Activated naive CD8-positive, alpha-beta T cell (primary cell): ENCODE measurements around the gene PLXNA4.

Experiments used
- H3K27ac Mint-ChIP-seq: one replicate; pipeline ENCODE4 v1.8.0; 2021; ENCODE audit warnings: mixed read lengths
- H3K27me3 Mint-ChIP-seq: one replicate; pipeline ENCODE4 v1.8.0; 2021; ENCODE audit warnings: mixed read lengths
- H3K36me3 Mint-ChIP-seq: one replicate; pipeline ENCODE4 v1.8.0; 2021; ENCODE audit warnings: mixed read lengths
- H3K4me1 Mint-ChIP-seq: one replicate; pipeline ENCODE4 v1.8.0; 2021; ENCODE audit warnings: low read depth, mixed read lengths
- H3K4me3 Mint-ChIP-seq: one replicate; pipeline ENCODE4 v1.8.0; 2021; ENCODE audit warnings: mild to moderate bottlenecking, mixed read lengths
- H3K9me3 Mint-ChIP-seq: one replicate; pipeline ENCODE4 v1.8.0; 2021; ENCODE audit warnings: low read depth, mixed read lengths

The PLXNA4 gene

GRCh38 chr7:132100483-132100882 lies 475.8 kb downstream of the PLXNA4 start:
- Mint-ChIP-seq H3K27me3 (peaks cover 2% of the 10 kb centered on the region), H3K4me3 (no peak overlapping the region)

GRCh38 chr7:132099163-132099562 lies 477.1 kb downstream of the PLXNA4 start:
- Mint-ChIP-seq H3K27ac (no peak overlapping the region), H3K36me3 (no peaks in the 10 kb centered on the region), H3K9me3 (no peaks in the 10 kb centered on the region), H3K4me3 (no peak overlapping the region), H3K4me1 (no peaks in the 10 kb centered on the region), H3K27me3 (peaks cover 2% of the 10 kb centered on the region)

More at GRCh38 chr7:132100483-132100882, 475.8 kb downstream of the PLXNA4 start:
- Mint-ChIP-seq H3K9me3 (no peaks in the 10 kb centered on the region), H3K4me1 (no peaks in the 10 kb centered on the region), H3K27ac (no peak overlapping the region), H3K36me3 (no peaks in the 10 kb centered on the region)

GRCh38 chr7:132098327-132098726 lies 477.9 kb downstream of the PLXNA4 start:
- Mint-ChIP-seq H3K4me1 (no peaks in the 10 kb centered on the region), H3K4me3 (no peak overlapping the region), H3K9me3 (no peaks in the 10 kb centered on the region), H3K27ac (no peak overlapping the region), H3K36me3 (no peaks in the 10 kb centered on the region), H3K27me3 (peaks cover 2% of the 10 kb centered on the region)

GRCh38 chr7:132097550-132098134 lies 478.6 kb downstream of the PLXNA4 start:
- H3K27ac Mint-ChIP-seq, result no peak overlapping the region
- peaks cover 2% of the 10 kb centered on the region for H3K27me3 Mint-ChIP-seq
- H3K4me1 Mint-ChIP-seq, result no peaks in the 10 kb centered on the region
- H3K36me3 Mint-ChIP-seq, result no peaks in the 10 kb centered on the region
- no peaks in the 10 kb centered on the region for H3K9me3 Mint-ChIP-seq
- H3K4me3 Mint-ChIP-seq, result no peak overlapping the region

- Mint-ChIP-seq H3K4me1 (no peaks in the 10 kb centered on the region), H3K4me3 (no peak overlapping the region), H3K27ac (no peak overlapping the region), H3K9me3 (no peaks in the 10 kb centered on the region), H3K27me3 (peaks cover 3% of the 10 kb centered on the region), H3K36me3 (no peaks in the 10 kb centered on the region)
Observed at GRCh38 chr7:132095111-132095765, 481.0 kb downstream of the PLXNA4 start.

- Mint-ChIP-seq H3K4me1 (no peaks in the 10 kb centered on the region), H3K27ac (no peak overlapping the region), H3K4me3 (no peak overlapping the region), H3K36me3 (no peaks in the 10 kb centered on the region), H3K27me3 (peaks cover 3% of the 10 kb centered on the region), H3K9me3 (no peaks in the 10 kb centered on the region)
Observed at GRCh38 chr7:132092106-132092505, 484.2 kb downstream of the PLXNA4 start.

- Mint-ChIP-seq H3K4me3 (no peak overlapping the region), H3K27ac (no peak overlapping the region), H3K9me3 (no peaks in the 10 kb centered on the region), H3K27me3 (peaks cover 3% of the 10 kb centered on the region), H3K4me1 (no peaks in the 10 kb centered on the region), H3K36me3 (no peaks in the 10 kb centered on the region)
Observed at GRCh38 chr7:132091706-132092105, 484.6 kb downstream of the PLXNA4 start.

GRCh38 chr7:132090444-132090843 lies 485.8 kb downstream of the PLXNA4 start:
- no peaks in the 10 kb centered on the region for H3K9me3 Mint-ChIP-seq
- no peak overlapping the region for H3K27ac Mint-ChIP-seq
- H3K27me3 Mint-ChIP-seq, result peaks cover 1% of the 10 kb centered on the region
- no peaks in the 10 kb centered on the region for H3K4me1 Mint-ChIP-seq
- H3K36me3 Mint-ChIP-seq, result no peaks in the 10 kb centered on the region
- H3K4me3 Mint-ChIP-seq, result no peak overlapping the region

- no peaks in the 10 kb centered on the region for H3K36me3 Mint-ChIP-seq
- peaks cover 1% of the 10 kb centered on the region for H3K27me3 Mint-ChIP-seq
- H3K9me3 Mint-ChIP-seq, result no peaks in the 10 kb centered on the region
- H3K4me1 Mint-ChIP-seq, result no peaks in the 10 kb centered on the region
- H3K4me3 Mint-ChIP-seq, result no peak overlapping the region
- no peak overlapping the region for H3K27ac Mint-ChIP-seq
Observed at GRCh38 chr7:132089356-132089755, 486.9 kb downstream of the PLXNA4 start.

GRCh38 chr7:132087421-132087820 lies 488.8 kb downstream of the PLXNA4 start:
- H3K9me3 Mint-ChIP-seq, result no peaks in the 10 kb centered on the region
- no peak overlapping the region for H3K4me3 Mint-ChIP-seq
- H3K4me1 Mint-ChIP-seq, result no peaks in the 10 kb centered on the region
- no peaks in the 10 kb centered on the region for H3K36me3 Mint-ChIP-seq
- no peak overlapping the region for H3K27ac Mint-ChIP-seq
- H3K27me3 Mint-ChIP-seq, result peaks cover 9% of the 10 kb centered on the region

- Mint-ChIP-seq H3K27me3 (peaks cover 9% of the 10 kb centered on the region), H3K36me3 (no peaks in the 10 kb centered on the region), H3K9me3 (no peaks in the 10 kb centered on the region), H3K4me3 (no peak overlapping the region), H3K4me1 (no peaks in the 10 kb centered on the region), H3K27ac (no peak overlapping the region)
Observed at GRCh38 chr7:132084776-132085388, 491.4 kb downstream of the PLXNA4 start.

- H3K4me3 Mint-ChIP-seq, result no peak overlapping the region
- H3K27me3 Mint-ChIP-seq, result peaks cover 13% of the 10 kb centered on the region
- H3K9me3 Mint-ChIP-seq, result no peaks in the 10 kb centered on the region
- H3K36me3 Mint-ChIP-seq, result no peaks in the 10 kb centered on the region
- no peak overlapping the region for H3K27ac Mint-ChIP-seq
- no peaks in the 10 kb centered on the region for H3K4me1 Mint-ChIP-seq
Observed at GRCh38 chr7:132083537-132084123, 492.6 kb downstream of the PLXNA4 start.

- no peaks in the 10 kb centered on the region for H3K36me3 Mint-ChIP-seq
- H3K4me1 Mint-ChIP-seq, result no peaks in the 10 kb centered on the region
- no peaks in the 10 kb centered on the region for H3K9me3 Mint-ChIP-seq
- H3K27ac Mint-ChIP-seq, result no peak overlapping the region
- peaks cover 13% of the 10 kb centered on the region for H3K27me3 Mint-ChIP-seq
- H3K4me3 Mint-ChIP-seq, result no peak overlapping the region
Observed at GRCh38 chr7:132083126-132083525, 493.1 kb downstream of the PLXNA4 start.

- no peaks in the 10 kb centered on the region for H3K4me1 Mint-ChIP-seq
- H3K4me3 Mint-ChIP-seq, result no peak overlapping the region
- H3K27me3 Mint-ChIP-seq, result peaks cover 13% of the 10 kb centered on the region
- H3K9me3 Mint-ChIP-seq, result no peaks in the 10 kb centered on the region
- H3K27ac Mint-ChIP-seq, result no peak overlapping the region
- H3K36me3 Mint-ChIP-seq, result no peaks in the 10 kb centered on the region
Observed at GRCh38 chr7:132082394-132082793, 493.9 kb downstream of the PLXNA4 start.

GRCh38 chr7:132081686-132082085 lies 494.6 kb downstream of the PLXNA4 start:
- Mint-ChIP-seq H3K4me3 (no peak overlapping the region), H3K36me3 (no peaks in the 10 kb centered on the region), H3K9me3 (no peaks in the 10 kb centered on the region), H3K4me1 (no peaks in the 10 kb centered on the region), H3K27me3 (peaks cover 15% of the 10 kb centered on the region), H3K27ac (no peak overlapping the region)
